Stimulated activated CD4-positive, alpha-beta T cell treated with anti-CD3 and anti-CD28 coated beads, Interleukin-4, amount 100 ng/mL, for 24 hours (primary cell): Measurements from ENCODE around the gene ZNF670.
"Not testable (repeated sequence)": the region's sequence is repeated elsewhere in the genome, so short reads cannot be mapped to it uniquely, and the experiment has no call there.

ENCODE experiments used
- DNase-seq: peaks from one replicate; pipeline ENCODE4 v3.0.0-alpha.2; 2020

The ZNF670 gene

GRCh38 chr1:247078258-247079140 is at the start of gene ZNF670:
ZNF670 (minus strand) TSS chr1:247078811; CDS start chr1:247078596, 215 bp downstream.
- DNase-seq: peak; percentile 92

GRCh38 chr1:247127519-247128282 is 49.1 kb upstream of the ZNF670 start:
- DNase-seq: not testable (repeated sequence)

- not testable (repeated sequence) for DNase-seq
Observed at GRCh38 chr1:247126601-247127000, 48.0 kb upstream of the ZNF670 start.

GRCh38 chr1:247126166-247126565 is 47.6 kb upstream of the ZNF670 start:
- not testable (repeated sequence) for DNase-seq

GRCh38 chr1:247121382-247121781 is 42.8 kb upstream of the ZNF670 start:
- no peak for DNase-seq

- DNase-seq: not testable (repeated sequence)
Observed at GRCh38 chr1:247120408-247120668, 41.7 kb upstream of the ZNF670 start.

GRCh38 chr1:247119600-247120407 is 41.2 kb upstream of the ZNF670 start:
- DNase-seq: no peak

- no peak for DNase-seq
Observed at GRCh38 chr1:247118946-247119446, 40.4 kb upstream of the ZNF670 start.

- no peak for DNase-seq
Observed at GRCh38 chr1:247115545-247115944, 36.9 kb upstream of the ZNF670 start.

- DNase-seq: no peak
Observed at GRCh38 chr1:247115141-247115510, 36.5 kb upstream of the ZNF670 start.

- no peak for DNase-seq
Observed at GRCh38 chr1:247114351-247115140, 35.9 kb upstream of the ZNF670 start.

- DNase-seq: no peak
Observed at GRCh38 chr1:247113733-247114271, 35.2 kb upstream of the ZNF670 start.

GRCh38 chr1:247113094-247113497 is 34.5 kb upstream of the ZNF670 start:
- no peak for DNase-seq

- DNase-seq: no peak
Observed at GRCh38 chr1:247112479-247112781, 33.8 kb upstream of the ZNF670 start.

GRCh38 chr1:247111700-247112478 is 33.3 kb upstream of the ZNF670 start:
- no peak for DNase-seq

GRCh38 chr1:247111259-247111699 is 32.7 kb upstream of the ZNF670 start:
- DNase-seq: no peak

GRCh38 chr1:247110627-247111258 is 32.1 kb upstream of the ZNF670 start:
- peak; percentile 58 for DNase-seq

GRCh38 chr1:247107694-247108093 is 29.1 kb upstream of the ZNF670 start:
- DNase-seq: no peak

- no peak for DNase-seq
Observed at GRCh38 chr1:247105966-247106365, 27.4 kb upstream of the ZNF670 start.

GRCh38 chr1:247104965-247105364 is 26.4 kb upstream of the ZNF670 start:
- no peak for DNase-seq
